Measurements from ENCODE around the gene ANGPTL8. TPM values are rescaled to one million over a fixed set of nuclear protein-coding genes. Genes with fewer than 3 reads are reported as not detected.

The ANGPTL8 gene
- polyA plus RNA-seq, 2 of the 4 experiments (the other 2 are of a cell fraction): 0.12 TPM; not detected in 1

GRCh38 chr19:11198769-11199424 is 40.5 kb upstream of the ANGPTL8 start:
- no peak for FAIRE-seq
- Histone ChIP-seq H3K4me2 (peak overlapping the region; percentile 38; the same call in 1 of the 3 replicates), H3K9me3 (no peaks in the 10 kb centered on the region), H3K27ac (peak overlapping the region; percentile 92 to 98), H3K4me1 (peaks cover 50% of the 10 kb centered on the region), H3K4me3 (no peak overlapping the region)
- WGBS (ENCODE audit: missing lambda C conversion rate): 62% methylated on average over 7 of the region's 7 CpGs
- ChIA-PET CTCF (interaction anchor here (0.8 to 6.4 kb wide), 3 partner anchors 8 to 262 kb away, joined by 5 to 40 read pairs (median 6); no protein-coding TSS in a partner anchor), POLR2A (interaction anchor here (0.7 to 1.7 kb wide), 3 partner anchors 56 to 113 kb away, joined by 4 to 8 read pairs (median 7); no protein-coding TSS in a partner anchor)
- TF ChIP-seq USF2 (IDR thresholded peaks at IDR 0.05) (peak; percentile 60), HOXB5 (CRISPR knock-in tag; IDR thresholded peaks at IDR 0.05) (no peak)
- ATAC-seq: no peak
- no peak for DNase-seq (ENCODE audit: low read depth in 1 of 2, low spot score in 1 of 2)

- no peak for TF ChIP-seq NR3C1 (IDR thresholded peaks at IDR 0.05)
- no peak for TF ChIP-seq PBX3 (IDR thresholded peaks at IDR 0.05)
- no peak for TF ChIP-seq GATA3 (IDR thresholded peaks at IDR 0.05; ENCODE audit: borderline replicate concordance)
- TF ChIP-seq EHMT2 (IDR thresholded peaks at IDR 0.05; ENCODE audit: low read depth): no peak
- TF ChIP-seq KDM1A (IDR thresholded peaks at IDR 0.05; ENCODE audit: low read depth): 0 out of 2 replicates have a peak, but pooled peaks have one; percentile 48
- no peak for TF ChIP-seq POLR2A (IDR thresholded peaks at IDR 0.05; ENCODE audit: low read length)
- no peak overlapping the region for H3K4me2 ChIP-seq
- CTCF ChIA-PET: interaction anchor here (6.4 kb wide), 1 partner anchor 61 kb away, joined by 40 read pairs; no protein-coding TSS in a partner anchor
- 93% methylated on average over 5 of the region's 5 CpGs for WGBS (ENCODE audit: missing lambda C conversion rate)
- H3K9me3 ChIP-seq: no peaks in the 10 kb centered on the region
- ATAC-seq (no peak), DNase-seq (ENCODE audit: low read depth in 1 of 2, low spot score in 1 of 2) (no peak), FAIRE-seq (no peak)
- peaks cover 57% of the 10 kb centered on the region for H3K4me1 ChIP-seq
- POLR2A ChIA-PET: no interaction called here
- peak overlapping the region; percentile 92 to 98; a peak in 5 of 6 replicates for H3K27ac ChIP-seq
- no peak overlapping the region for H3K4me3 ChIP-seq
Measured at GRCh38 chr19:11199517-11199916, 39.9 kb upstream of the ANGPTL8 start.

- ATAC-seq: no peak
- Histone ChIP-seq H3K4me1 (peaks cover 56% of the 10 kb centered on the region), H3K4me3 (no peak overlapping the region), H3K9me3 (no peaks in the 10 kb centered on the region), H3K4me2 (no peak overlapping the region), H3K27ac (no peak overlapping the region; a peak in 1 of 6 replicates)
- no peak for FAIRE-seq
- no peak for DNase-seq (ENCODE audit: low read depth in 1 of 2, low spot score in 1 of 2)
- 86% methylated on average over 11 of the region's 15 CpGs for WGBS (ENCODE audit: missing lambda C conversion rate)
- CTCF ChIA-PET: interaction anchor here (6.4 kb wide), 1 partner anchor 62 kb away, joined by 40 read pairs; no protein-coding TSS in a partner anchor
- POLR2A ChIA-PET: no interaction called here
- TF ChIP-seq KDM1A (IDR thresholded peaks at IDR 0.05; ENCODE audit: low read depth) (no peak), TFCP2L1 (CRISPR knock-in tag; IDR thresholded peaks at IDR 0.05) (no peak), REST (IDR thresholded peaks at IDR 0.05) (no peak)
Measured at GRCh38 chr19:11200015-11200574, 39.3 kb upstream of the ANGPTL8 start.

- Histone ChIP-seq H3K4me3 (no peak overlapping the region), H3K27ac (peak overlapping the region in 1 of 2 experiments; percentile 98; a peak in 1 of 6 replicates), H3K9me3 (no peaks in the 10 kb centered on the region), H3K4me1 (peaks cover 47% of the 10 kb centered on the region), H3K4me2 (no peak overlapping the region)
- ChIA-PET POLR2A (no interaction called here), CTCF (interaction anchor here (6.4 kb wide), 1 partner anchor 63 kb away, joined by 40 read pairs; no protein-coding TSS in a partner anchor)
- DNase-seq (ENCODE audit: low read depth in 1 of 2, low spot score in 1 of 2) (no peak), ATAC-seq (no peak), FAIRE-seq (no peak)
- no CpG with 5 or more reads among the region's 9 CpGs for WGBS (ENCODE audit: missing lambda C conversion rate)
- TF ChIP-seq MAFK (IDR thresholded peaks at IDR 0.05; ENCODE audit: partially characterized antibody) (no peak), USF2 (IDR thresholded peaks at IDR 0.05) (no peak), RAD21 (conservative IDR thresholded peaks at IDR 0.05 in 1 of 2, IDR thresholded peaks at IDR 0.05 in 1 of 2) (no peak), BHLHE40 (IDR thresholded peaks at IDR 0.05; ENCODE audit: low read depth, low read length) (no peak), KDM1A (IDR thresholded peaks at IDR 0.05; ENCODE audit: low read depth) (no peak), E2F6 (IDR thresholded peaks at IDR 0.05; ENCODE audit: borderline replicate concordance, low read depth) (no peak), NPAS2 (CRISPR knock-in tag; IDR thresholded peaks at IDR 0.05; ENCODE audit: borderline replicate concordance) (no peak), ZC3H11A (IDR thresholded peaks at IDR 0.05) (no peak), NFE2L2 (conservative IDR thresholded peaks at IDR 0.05; ENCODE audit: low read length) (no peak)
Measured at GRCh38 chr19:11200931-11201330, 38.5 kb upstream of the ANGPTL8 start.

All from A549 (cell line).